ENCODE measurements around the gene TVP23B. TPM values are rescaled to one million over a fixed set of nuclear protein-coding genes. Genes with fewer than 3 reads are reported as not detected.

TVP23B gene
- total and polyA plus RNA-seq, 2 of the 13 experiments (the other 11 are each of a cell fraction or from before 2014, with no cell fraction given): 45.1 to 66.5 TPM

GRCh38 chr17:18855831-18856569 lies 75.0 kb downstream of the TVP23B start:
- FAIRE-seq (peak; percentile 92), DNase-seq (ENCODE audit: low spot score) (peak; percentile 91), ATAC-seq (peak; percentile 91)
- CTCF ChIA-PET (ENCODE audit: low intra/inter-chr PET ratio, low total read pairs): no interaction called here
- peak overlapping the region; percentile 63 to 77 (median 69) for H3K4me3 ChIP-seq (replicated peaks in 1 of 3; ENCODE audit: insufficient read depth in 1 of 3, low read depth in 2 of 3, low read length in 3 of 3)
- H3K27me3 ChIP-seq (ENCODE audit: control insufficient read depth in 1 of 2, insufficient read depth in 2 of 2, low read length in 2 of 2): no peaks in the 10 kb centered on the region; a peak in 1 of 5 replicates
- intact Hi-C loops (cut with micrococcal nuclease; ENCODE audit: unreplicated experiment): no loop called here
- H3K9ac ChIP-seq (ENCODE audit: insufficient read depth, low read depth, low read length): peak overlapping the region; percentile 62
- in situ Hi-C loops (cut with HindIII; ENCODE audit: extremely low pct_ligation_motif_present, low pct_unique_long_range_greater_than_20kb): no loop called here
- WGBS (ENCODE audit: low lambda C conversion rate): 1% methylated on average over 24 of the region's 29 CpGs
- H3K36me3 ChIP-seq (replicated peaks in 1 of 2; ENCODE audit: control insufficient read depth in 1 of 2, insufficient read depth in 2 of 2, low read length in 2 of 2): no peaks in the 10 kb centered on the region
- no peaks in the 10 kb centered on the region for H4K20me1 ChIP-seq (ENCODE audit: insufficient read depth, low read length)
- peak overlapping the region; percentile 55 for H3K27ac ChIP-seq (ENCODE audit: extremely low read length, insufficient read depth, low read length)
- peak overlapping the region; percentile 88 for H2AFZ ChIP-seq (ENCODE audit: low read length)
- POLR2A ChIA-PET: interaction anchor here (1.0 kb wide), 1 partner anchor 11 kb away, joined by 4 read pairs; no protein-coding TSS in a partner anchor
- BruUV-seq (replicated peaks): no TSS peak
- H3K4me2 ChIP-seq (ENCODE audit: low read depth, low read length): peak overlapping the region; percentile 93
- no peaks in the 10 kb centered on the region for H3K9me3 ChIP-seq (ENCODE audit: low read length)
- H3K4me1 ChIP-seq (ENCODE audit: insufficient read depth, low read length): peaks cover 44% of the 10 kb centered on the region
- H3K79me2 ChIP-seq (ENCODE audit: insufficient read depth, low read length): peaks cover 20% of the 10 kb centered on the region
- no peak for TF ChIP-seq ZNF260 (CRISPR knock-in tag; IDR thresholded peaks at IDR 0.05; ENCODE audit: borderline replicate concordance, low read depth)
- TF ChIP-seq POGZ (CRISPR knock-in tag; IDR thresholded peaks at IDR 0.05): peak; percentile 58; the same call in 1 of the 2 replicates
- no peak for TF ChIP-seq DMAP1 (CRISPR knock-in tag; IDR thresholded peaks at IDR 0.05)
- TF ChIP-seq CTCF (CRISPR knock-in tag; IDR thresholded peaks at IDR 0.05): no peak
- no peak for TF ChIP-seq ZMYM2 (CRISPR knock-in tag; IDR thresholded peaks at IDR 0.05)
- peak; percentile 73 for TF ChIP-seq ZMYM4 (CRISPR knock-in tag; IDR thresholded peaks at IDR 0.05)
- no peak for TF ChIP-seq KLF12 (CRISPR knock-in tag; IDR thresholded peaks at IDR 0.05; ENCODE audit: borderline replicate concordance)
- TF ChIP-seq EED (CRISPR knock-in tag; IDR thresholded peaks at IDR 0.05): no peak
- TF ChIP-seq HOXA3 (CRISPR knock-in tag; IDR thresholded peaks at IDR 0.05): peak; percentile 43; the same call in 1 of the 2 replicates
- no peak for TF ChIP-seq MAFK (conservative IDR thresholded peaks at IDR 0.05 in 1 of 2, IDR thresholded peaks at IDR 0.05 in 1 of 2; ENCODE audit: low read length in 2 of 2)
- TF ChIP-seq ZNF614 (CRISPR knock-in tag; IDR thresholded peaks at IDR 0.05; ENCODE audit: borderline replicate concordance): peak; percentile 28; the same call in 1 of the 2 replicates
- TF ChIP-seq MAFF (IDR thresholded peaks at IDR 0.05; ENCODE audit: low read depth, low read length): no peak
- TF ChIP-seq ZNF281 (CRISPR knock-in tag; IDR thresholded peaks at IDR 0.05; ENCODE audit: borderline replicate concordance): peak; percentile 85
- TF ChIP-seq NR2F1 (CRISPR knock-in tag; IDR thresholded peaks at IDR 0.05): no peak
- peak; percentile 59; the same call in 1 of the 2 replicates for TF ChIP-seq KDM1A (CRISPR knock-in tag; IDR thresholded peaks at IDR 0.05)
- no peak; the same call in 1 of the 2 replicates for TF ChIP-seq ZNF792 (CRISPR knock-in tag; IDR thresholded peaks at IDR 0.05)
- 0 out of 2 replicates have a peak, but pooled peaks have one; percentile 37 for TF ChIP-seq KMT2A (CRISPR knock-in tag; IDR thresholded peaks at IDR 0.05)
- TF ChIP-seq BHLHE40 (IDR thresholded peaks at IDR 0.05; ENCODE audit: low read length): no peak
- TF ChIP-seq KLF16 (CRISPR knock-in tag; IDR thresholded peaks at IDR 0.05): peak in 1 of 2 experiments; percentile 43; a peak in 1 of 4 replicates
- TF ChIP-seq ZNF550 (CRISPR knock-in tag; IDR thresholded peaks at IDR 0.05; ENCODE audit: borderline replicate concordance): no peak
